GM13976 (cell line): ENCODE results near the gene LAMC1.

Experiments used
- DNase-seq: peaks from one replicate; pipeline ENCODE4 v3.0.0; 2012; ENCODE audit warnings: low spot score
- in situ Hi-C: fragments of 300-500 bp; cut with MboI; formaldehyde crosslinking; loops from one replicate; pipeline ENCODE4 v1.12.0; 2022; ENCODE audit warnings: low sequenced_read_pairs, mixed read lengths, inconsistent platforms; ENCODE audit not compliant: unreplicated experiment
- TF ChIP-seq, protein P1 (sequence below): IDR thresholded peaks from 2 replicates; pipeline ENCODE4 v1.5.1; 2012; ENCODE audit warnings: borderline replicate concordance, mild to moderate bottlenecking; ENCODE audit not compliant: insufficient read depth; ENCODE audit errors: extremely low read depth, missing control alignments, control extremely low read depth

LAMC1 gene

DNA sequence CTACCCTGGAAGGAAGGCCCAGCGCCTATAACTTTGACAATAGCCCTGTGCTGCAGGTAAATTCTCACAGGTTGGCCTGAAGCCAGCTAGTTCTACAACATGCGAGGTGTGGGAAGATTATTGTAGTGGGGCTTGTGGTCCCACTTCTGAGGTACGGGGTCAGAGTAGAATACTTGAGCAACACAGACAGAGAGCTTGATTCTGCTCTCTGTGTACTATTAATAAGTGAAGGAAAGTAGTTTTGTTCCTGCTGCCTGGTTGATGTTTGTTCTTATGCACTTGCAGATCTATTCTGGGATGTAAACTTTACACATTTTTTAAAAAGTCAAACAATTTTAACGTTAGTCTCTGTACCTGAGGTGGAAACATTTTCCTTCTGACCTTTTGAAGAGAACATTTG is 80.4 kb downstream of the LAMC1 start:
- DNase-seq, result no peak
- TF ChIP-seq, protein P1, sequence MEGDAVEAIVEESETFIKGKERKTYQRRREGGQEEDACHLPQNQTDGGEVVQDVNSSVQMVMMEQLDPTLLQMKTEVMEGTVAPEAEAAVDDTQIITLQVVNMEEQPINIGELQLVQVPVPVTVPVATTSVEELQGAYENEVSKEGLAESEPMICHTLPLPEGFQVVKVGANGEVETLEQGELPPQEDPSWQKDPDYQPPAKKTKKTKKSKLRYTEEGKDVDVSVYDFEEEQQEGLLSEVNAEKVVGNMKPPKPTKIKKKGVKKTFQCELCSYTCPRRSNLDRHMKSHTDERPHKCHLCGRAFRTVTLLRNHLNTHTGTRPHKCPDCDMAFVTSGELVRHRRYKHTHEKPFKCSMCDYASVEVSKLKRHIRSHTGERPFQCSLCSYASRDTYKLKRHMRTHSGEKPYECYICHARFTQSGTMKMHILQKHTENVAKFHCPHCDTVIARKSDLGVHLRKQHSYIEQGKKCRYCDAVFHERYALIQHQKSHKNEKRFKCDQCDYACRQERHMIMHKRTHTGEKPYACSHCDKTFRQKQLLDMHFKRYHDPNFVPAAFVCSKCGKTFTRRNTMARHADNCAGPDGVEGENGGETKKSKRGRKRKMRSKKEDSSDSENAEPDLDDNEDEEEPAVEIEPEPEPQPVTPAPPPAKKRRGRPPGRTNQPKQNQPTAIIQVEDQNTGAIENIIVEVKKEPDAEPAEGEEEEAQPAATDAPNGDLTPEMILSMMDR, result no peak
- in situ Hi-C loops, result no loop called here

DNA sequence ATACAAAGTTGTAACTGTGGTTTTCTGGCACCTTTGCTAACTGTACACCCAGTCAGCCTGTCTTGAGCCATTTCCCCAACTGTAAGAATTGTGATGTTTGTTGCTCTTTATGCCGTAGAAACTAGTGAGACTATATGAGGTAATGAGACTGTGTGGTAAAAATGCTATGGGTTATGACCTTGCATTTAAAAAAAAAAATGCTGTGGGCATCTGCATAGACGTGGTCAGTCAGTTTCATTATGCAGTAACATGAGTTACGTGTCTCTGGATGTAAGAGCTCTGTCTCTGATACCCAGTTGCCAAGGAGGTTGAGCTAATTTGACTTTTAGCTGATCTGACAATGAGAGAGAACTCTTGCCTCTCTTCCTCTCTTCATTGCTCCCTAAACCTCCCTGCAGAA is 82.2 kb downstream of the LAMC1 start:
- DNase-seq, result no peak
- TF ChIP-seq, protein P1, result no peak
- in situ Hi-C loops, result no loop called here

DNA sequence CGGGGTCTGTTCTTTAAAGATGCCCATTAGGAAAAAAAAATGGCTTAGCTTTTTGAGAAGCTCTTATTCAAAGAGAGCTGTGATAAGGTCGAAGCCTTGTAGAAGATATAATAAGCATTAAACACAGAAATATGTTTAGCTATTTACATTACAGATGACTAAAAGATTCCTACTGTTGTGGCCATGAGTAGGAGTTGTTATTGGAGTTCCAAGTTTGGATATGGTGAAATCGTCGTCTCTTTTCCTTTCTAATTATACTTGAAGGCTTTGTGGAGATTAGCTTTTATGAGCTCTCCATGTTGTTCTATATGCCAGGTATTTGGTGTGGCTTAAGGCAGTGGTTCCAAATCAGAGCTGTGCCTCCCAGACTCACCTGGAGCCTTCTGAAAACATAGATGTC is 82.9 kb downstream of the LAMC1 start:
- in situ Hi-C loops, result no loop called here
- no peak for DNase-seq
- TF ChIP-seq, protein P1, result no peak

DNA sequence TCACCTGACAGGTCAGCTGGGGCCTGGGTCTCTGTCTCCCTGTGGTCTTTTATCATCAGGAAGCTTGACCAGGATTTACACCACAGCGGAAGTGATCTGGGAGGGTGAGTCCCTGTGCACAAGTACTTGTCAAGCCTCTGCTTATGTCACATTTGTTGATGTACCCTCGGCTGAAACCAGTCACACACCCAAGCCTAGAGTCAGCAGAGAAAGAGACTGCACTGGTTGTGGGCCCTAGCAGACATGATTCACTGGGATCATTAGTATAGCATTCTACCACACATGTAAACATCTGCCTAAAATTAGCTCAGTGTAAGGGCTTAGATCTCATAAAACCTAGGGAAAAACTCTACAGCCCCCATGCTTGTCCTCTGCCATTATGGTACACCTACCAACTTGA is 83.5 kb downstream of the LAMC1 start:
- TF ChIP-seq, protein P1, result no peak
- in situ Hi-C loops, result no loop called here
- no peak for DNase-seq

DNA sequence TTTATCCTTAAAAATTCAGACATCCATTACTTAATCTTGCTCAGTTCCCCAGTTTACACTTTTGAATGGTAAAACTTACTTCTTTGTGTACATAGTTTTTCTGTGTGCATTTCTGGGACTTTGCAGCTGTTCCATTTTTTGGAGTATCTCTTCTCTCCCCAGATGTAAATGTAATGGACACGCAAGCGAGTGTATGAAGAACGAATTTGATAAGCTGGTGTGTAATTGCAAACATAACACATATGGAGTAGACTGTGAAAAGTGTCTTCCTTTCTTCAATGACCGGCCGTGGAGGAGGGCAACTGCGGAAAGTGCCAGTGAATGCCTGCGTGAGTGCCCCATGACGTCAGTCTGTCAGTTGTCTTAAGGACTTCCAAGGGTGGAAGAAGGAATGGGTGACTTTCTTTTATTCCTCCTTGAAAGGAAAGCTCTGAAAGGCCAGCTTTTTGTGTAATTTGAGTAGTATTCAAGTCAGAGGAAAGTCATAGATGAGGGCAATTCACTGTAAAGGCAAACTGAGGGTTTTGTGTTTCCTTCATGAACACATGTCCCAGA is 87.2 kb downstream of the LAMC1 start:
- DNase-seq, result no peak
- TF ChIP-seq, protein P1, result no peak
- in situ Hi-C loops, result no loop called here

DNA sequence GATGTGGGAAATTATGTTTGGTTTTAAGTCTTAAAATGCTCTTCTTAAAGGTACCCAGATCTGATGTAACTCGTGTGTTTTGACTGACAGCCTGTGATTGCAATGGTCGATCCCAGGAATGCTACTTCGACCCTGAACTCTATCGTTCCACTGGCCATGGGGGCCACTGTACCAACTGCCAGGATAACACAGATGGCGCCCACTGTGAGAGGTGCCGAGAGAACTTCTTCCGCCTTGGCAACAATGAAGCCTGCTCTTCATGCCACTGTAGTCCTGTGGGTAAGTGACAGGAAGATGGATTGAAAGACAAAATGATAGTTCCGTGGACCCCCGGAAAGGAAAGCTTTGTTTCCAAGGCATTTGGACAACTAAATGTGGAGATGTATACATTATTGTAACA is 91.2 kb downstream of the LAMC1 start:
- no peak for DNase-seq
- TF ChIP-seq, protein P1, result no peak
- in situ Hi-C loops, result no loop called here

DNA sequence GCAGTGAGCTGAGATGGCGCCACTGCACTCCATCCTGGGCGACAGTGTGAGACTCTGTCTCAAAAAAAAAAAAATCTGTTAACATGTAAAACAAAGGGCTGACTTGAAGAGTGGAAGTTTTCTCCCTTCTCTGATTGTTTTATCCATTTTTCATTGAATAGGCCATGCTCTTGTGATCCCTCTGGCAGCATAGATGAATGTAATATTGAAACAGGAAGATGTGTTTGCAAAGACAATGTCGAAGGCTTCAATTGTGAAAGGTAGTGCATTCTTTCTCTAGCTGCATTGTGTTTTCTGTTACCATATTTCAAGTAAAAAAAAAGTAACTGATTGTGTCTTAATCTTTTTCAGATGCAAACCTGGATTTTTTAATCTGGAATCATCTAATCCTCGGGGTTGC is 93.2 kb downstream of the LAMC1 start:
- DNase-seq, result no peak
- in situ Hi-C loops, result no loop called here
- TF ChIP-seq, protein P1, result no peak
